MM.1S (cell line): ENCODE results near the gene PLOD3.

Experiments
- CTCF ChIP-seq: fragments of 300-600 bp; sonication (generic); IDR thresholded peaks from 2 replicates; pipeline ENCODE4 v1.5.1; 2016; ENCODE audit warnings: antibody characterized with exemption, low read length, mixed read lengths
- EZH2 ChIP-seq: fragments of 300-600 bp; sonication (generic); optimal IDR thresholded peaks from 2 replicates; pipeline ENCODE3; 2017; ENCODE audit warnings: low read depth, mild to moderate bottlenecking, antibody characterized with exemption, low read length, mixed read lengths

- TF ChIP-seq CTCF: no peak
- TF ChIP-seq EZH2: no peak
Measured at GRCh38 chr7:101211501-101211900, 5.9 kb downstream of the PLOD3 start.
